ENCODE results near the gene SEC62. TPM values are rescaled to one million over a fixed set of nuclear protein-coding genes. Genes with fewer than 3 reads are reported as not detected.

Gene SEC62
- total and polyA plus RNA-seq, 2 experiments from 2014 or later: 23.6 to 306 TPM

- TF ChIP-seq ZNF462 (CRISPR knock-in tag; IDR thresholded peaks at IDR 0.05) (no peak), JUNB (IDR thresholded peaks at IDR 0.05; ENCODE audit: unreplicated experiment) (no peak), ZNF114 (CRISPR knock-in tag; IDR thresholded peaks at IDR 0.05) (no peak)
These were observed 58.0 kb downstream of the SEC62 start (continued) for GRCh38 chr3:170024581-170024980.

DNA sequence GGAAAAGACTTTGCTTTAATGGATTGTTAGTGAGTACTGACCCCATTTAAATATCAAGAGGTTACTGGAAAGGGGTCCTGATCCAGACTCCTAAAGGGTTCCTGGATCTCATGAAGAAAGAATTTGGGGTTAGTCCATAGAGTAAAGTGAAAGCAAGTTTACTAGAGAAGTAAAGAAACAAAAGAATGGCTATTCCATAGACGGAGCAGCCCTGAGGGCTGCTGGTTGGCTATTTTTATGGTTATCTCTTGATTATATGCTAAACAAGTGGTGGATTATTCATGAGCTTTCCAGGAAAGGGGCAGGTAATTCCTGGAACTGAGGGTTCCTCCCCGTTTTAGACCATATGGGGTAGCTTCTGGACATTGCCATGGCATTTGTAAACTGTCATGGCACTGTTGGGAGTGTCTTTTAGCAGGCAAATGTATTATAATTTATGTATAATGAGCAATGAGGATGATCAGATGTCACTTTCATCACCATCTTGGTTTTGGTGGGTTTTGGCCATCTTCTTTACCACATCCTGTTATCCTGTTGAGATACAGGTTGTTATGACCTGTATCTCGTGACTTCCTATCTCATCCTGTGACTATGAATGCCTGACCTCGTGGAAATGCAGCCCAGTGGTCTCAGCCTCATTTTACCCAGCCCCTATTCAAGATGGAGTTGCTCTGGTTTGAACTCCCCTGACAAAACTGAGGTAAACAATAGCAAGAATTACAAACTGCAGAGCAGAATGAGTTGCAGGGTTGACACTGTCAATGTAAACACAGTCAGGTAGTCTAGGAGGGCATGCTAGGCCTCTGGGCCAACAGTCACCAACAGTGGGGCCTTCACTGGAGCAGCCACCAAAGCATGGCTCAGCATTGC is 60.9 kb downstream of the SEC62 start:
- no peak overlapping the region for H3K4me2 ChIP-seq
- Mint-ChIP-seq H3K36me3 (ENCODE audit: low read depth) (no peaks in the 10 kb centered on the region), H3K27ac (no peak overlapping the region), H3K27me3 (ENCODE audit: insufficient read depth, low read depth, poor library complexity) (no peaks in the 10 kb centered on the region), H3K4me1 (peaks cover 3% of the 10 kb centered on the region; the same call in 2 of the 3 replicates), H3K4me3 (no peak overlapping the region), H3K9me3 (no peaks in the 10 kb centered on the region)
- no peaks in the 10 kb centered on the region for H4K20me1 ChIP-seq (replicated peaks; ENCODE audit: insufficient read depth)
- no peak overlapping the region for H2AFZ ChIP-seq
- H3K4me3 ChIP-seq: no peak overlapping the region
- H3F3A ChIP-seq (replicated peaks; ENCODE audit: low read depth): no peaks in the 10 kb centered on the region
- no peak for TF ChIP-seq JUNB (IDR thresholded peaks at IDR 0.05; ENCODE audit: unreplicated experiment)
- no peak for TF ChIP-seq ZNF331 (CRISPR knock-in tag; IDR thresholded peaks at IDR 0.05; ENCODE audit: low read depth)
- no peak for TF ChIP-seq EZH2phosphoT487 (IDR thresholded peaks at IDR 0.05; ENCODE audit: unreplicated experiment)
- TF ChIP-seq NANOG (IDR thresholded peaks at IDR 0.05; ENCODE audit: borderline replicate concordance): no peak
- no peak for TF ChIP-seq REST (IDR thresholded peaks at IDR 0.05; ENCODE audit: unreplicated experiment)
- TF ChIP-seq, protein P1, sequence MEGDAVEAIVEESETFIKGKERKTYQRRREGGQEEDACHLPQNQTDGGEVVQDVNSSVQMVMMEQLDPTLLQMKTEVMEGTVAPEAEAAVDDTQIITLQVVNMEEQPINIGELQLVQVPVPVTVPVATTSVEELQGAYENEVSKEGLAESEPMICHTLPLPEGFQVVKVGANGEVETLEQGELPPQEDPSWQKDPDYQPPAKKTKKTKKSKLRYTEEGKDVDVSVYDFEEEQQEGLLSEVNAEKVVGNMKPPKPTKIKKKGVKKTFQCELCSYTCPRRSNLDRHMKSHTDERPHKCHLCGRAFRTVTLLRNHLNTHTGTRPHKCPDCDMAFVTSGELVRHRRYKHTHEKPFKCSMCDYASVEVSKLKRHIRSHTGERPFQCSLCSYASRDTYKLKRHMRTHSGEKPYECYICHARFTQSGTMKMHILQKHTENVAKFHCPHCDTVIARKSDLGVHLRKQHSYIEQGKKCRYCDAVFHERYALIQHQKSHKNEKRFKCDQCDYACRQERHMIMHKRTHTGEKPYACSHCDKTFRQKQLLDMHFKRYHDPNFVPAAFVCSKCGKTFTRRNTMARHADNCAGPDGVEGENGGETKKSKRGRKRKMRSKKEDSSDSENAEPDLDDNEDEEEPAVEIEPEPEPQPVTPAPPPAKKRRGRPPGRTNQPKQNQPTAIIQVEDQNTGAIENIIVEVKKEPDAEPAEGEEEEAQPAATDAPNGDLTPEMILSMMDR (conservative IDR thresholded peaks at IDR 0.05; ENCODE audit: low read depth in 2 of 2): no peak
- TF ChIP-seq CREB1 (CRISPR knock-in tag; IDR thresholded peaks at IDR 0.05; ENCODE audit: low read depth): no peak
- TF ChIP-seq ZNF114 (CRISPR knock-in tag; IDR thresholded peaks at IDR 0.05): no peak
- no peak for TF ChIP-seq STAT1 (IDR thresholded peaks at IDR 0.05; ENCODE audit: unreplicated experiment)
- H3K79me2 ChIP-seq (replicated peaks; ENCODE audit: insufficient read depth): no peaks in the 10 kb centered on the region
- no peaks in the 10 kb centered on the region for H3K27me3 ChIP-seq (ENCODE audit: insufficient read depth)
- ATAC-seq (no peak), DNase-seq (ENCODE audit: low spot score) (no peak)
- no peaks in the 10 kb centered on the region for H3K9me2 ChIP-seq (ENCODE audit: insufficient read depth)
- no peaks in the 10 kb centered on the region for H3K36me3 ChIP-seq (ENCODE audit: insufficient read depth)
- H3K4me1 ChIP-seq (ENCODE audit: insufficient read depth): no peaks in the 10 kb centered on the region
- no peak overlapping the region for H3K27ac ChIP-seq (ENCODE audit: low read depth)

All from GM23338 (cell line).